GM21619 (cell line): ENCODE data around the gene CD34.

ENCODE experiments used
- ATAC-seq: cut with Tn5 transposase; IDR thresholded peaks from one replicate; pipeline ENCODE4 v1.9.1; 2021; ENCODE audit not compliant: unreplicated experiment

CD34 gene

DNA sequence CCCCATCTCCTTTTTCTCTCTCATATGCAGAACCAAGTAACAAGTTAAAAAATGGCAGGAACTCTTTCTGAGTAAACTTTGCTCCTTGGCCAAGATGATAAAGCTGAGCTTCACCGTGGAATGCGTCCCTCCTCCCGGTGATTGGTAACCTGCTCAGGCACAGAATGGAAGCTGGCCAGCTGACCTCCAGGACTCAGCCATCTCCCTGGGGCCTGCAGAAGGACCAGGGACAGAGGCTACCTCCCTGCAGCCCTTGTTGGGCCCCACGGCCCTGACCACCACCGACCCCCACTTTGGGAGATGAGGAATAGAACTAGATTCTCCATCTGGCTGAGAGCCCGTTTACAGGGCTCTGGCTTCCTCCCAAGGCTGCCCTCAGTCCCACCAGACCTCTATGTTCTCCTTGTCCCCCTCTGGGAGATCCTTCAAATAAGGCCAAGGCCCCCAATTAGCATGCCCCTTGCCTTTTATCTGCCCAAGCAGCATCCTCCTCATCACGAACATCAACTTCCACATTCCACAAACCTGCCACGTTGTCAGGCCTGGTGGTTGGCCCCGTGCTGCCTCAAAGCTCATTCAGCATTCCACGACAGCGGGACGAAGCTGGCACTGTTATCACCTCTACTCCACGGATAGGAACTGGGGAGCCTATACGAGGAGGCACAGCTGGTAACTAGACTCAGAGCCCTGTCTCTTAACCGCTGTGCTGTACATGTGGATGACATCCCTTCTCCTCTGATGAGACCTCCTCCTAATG is 74.2 kb downstream of the CD34 start:
- no peak for ATAC-seq

DNA sequence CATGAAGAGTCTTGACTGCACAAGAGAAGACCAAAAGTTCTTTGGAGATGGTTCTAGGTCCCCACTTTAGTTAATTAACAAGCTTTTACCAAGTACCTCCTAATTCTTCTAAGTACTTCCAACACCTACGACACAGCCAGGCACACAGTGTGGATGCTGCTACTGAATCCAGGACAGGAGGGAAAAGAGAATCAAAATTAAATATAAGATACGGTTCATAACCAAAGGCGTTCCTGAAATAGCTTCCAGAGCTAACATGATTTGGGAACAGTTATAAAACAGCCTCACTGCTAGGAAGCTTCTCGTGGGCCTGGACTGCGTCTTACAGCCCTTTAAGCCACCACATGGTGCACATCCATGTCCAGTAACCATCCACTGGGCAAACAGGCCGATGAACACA is 75.0 kb downstream of the CD34 start:
- no peak for ATAC-seq

DNA sequence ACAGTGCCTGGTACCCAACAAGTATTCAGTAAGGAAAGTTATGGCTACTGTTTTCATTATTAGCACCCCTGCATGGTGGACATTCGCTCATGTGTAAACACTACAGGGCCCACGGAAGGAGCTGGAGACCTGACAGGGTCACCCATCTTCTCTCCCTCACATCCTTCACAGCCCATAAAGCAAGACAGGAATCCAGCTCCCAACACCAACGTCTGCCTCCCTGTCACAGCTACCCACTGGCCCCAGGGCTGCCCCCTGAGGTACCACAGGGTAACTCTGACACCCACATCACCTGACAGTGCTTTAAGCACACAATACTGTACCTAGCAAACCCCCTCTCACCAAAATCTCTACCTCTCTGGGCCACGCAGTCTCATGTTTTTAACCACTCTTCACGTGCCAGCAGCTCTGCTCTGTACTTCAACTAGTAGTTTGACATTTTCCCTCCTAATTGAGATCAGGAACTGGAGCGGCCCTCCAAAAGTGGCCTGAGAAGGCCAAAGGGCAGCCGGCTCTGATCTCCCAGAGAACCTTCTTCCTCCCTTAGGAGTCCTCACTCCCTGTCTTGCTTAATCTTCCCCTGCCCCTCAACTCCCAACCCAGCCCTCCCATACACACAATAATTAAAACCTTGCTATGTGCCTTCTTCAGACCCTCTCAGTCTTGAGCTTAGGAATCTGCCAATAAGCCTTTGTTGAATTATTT is 76.8 kb downstream of the CD34 start:
- ATAC-seq, result no peak

DNA sequence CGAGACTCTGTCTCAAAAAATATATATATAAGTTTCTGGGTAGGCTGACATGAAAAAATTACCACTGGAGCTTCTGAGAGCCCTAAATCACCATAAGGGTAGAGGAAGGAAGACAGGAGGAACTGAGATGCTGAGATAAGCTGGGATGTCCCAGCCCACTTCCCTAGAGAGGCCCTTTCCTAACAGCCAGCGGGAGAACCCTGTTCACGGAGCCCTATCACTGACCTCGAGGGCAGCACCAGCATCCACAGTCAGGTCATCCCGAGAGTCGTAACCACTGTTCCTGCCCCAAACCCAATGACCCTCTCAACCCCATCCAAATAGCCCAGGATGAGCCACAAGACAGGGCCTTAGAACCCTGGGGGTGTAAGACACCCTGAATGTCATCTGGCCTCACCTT is 77.5 kb downstream of the CD34 start:
- ATAC-seq, result no peak

DNA sequence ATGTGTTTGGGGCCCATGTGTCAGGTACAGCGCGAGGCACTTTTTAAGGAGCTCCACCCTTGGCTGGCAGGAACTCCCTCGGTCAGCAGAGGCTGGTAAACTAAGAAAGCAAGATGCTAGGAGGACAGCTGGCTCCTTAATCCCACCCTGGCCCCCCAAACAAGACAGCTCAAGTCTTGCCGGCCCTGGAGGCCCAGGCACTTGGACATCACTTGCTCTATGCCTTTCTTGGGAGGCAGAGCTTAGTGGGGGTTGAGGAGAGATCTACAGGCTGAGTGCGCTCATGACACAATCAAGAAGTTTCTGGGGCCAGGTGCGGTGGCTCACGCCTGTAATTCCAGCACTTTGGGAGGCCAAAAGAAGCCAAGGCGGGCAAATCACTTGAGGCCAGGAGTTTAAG is 78.1 kb downstream of the CD34 start:
- no peak for ATAC-seq

DNA sequence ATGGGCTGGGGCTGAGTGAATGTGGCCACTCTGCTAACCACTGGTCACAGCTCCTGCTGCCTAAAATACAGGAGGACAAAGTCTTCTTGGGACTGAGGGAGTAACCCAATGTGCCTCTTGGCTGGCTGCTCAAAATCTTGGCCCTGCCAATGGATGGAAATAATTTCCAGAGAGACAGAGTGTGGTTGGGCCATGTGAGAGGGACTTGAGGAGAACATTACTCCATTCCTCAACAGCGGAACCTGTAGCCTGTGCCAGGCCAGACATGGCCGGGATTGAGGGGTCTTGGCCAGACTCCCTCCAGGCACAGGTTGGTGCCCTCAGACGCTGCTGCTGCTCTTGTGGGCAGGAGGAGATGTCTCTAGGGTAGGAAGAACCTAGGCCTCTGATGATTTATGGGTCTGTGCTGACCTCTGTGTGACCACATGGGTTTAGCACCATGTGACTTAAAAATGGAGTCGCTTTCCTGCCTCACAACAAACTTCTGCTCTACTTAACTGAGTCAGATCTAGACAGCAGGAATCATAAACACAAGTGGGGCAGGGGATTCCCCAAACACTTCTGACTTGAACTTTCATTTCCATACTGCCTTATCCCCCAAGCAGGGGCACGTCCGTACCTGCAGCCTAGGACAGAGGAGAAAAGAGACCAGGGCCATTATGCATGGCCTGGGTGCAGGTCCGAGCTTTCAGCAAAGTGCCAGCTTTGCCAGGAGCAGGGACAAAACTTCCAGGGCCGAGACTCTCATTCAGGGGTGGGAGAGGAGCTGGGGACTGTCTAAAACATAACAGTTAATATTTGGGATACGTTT is 79.2 kb downstream of the CD34 start:
- peak; percentile 81 for ATAC-seq
